ENCODE measurements around the gene CCDC9B.

The CCDC9B gene

GRCh38 chr15:40290918-40291574 is 49.7 kb downstream of the CCDC9B start:
- no peak for DNase-seq (ENCODE audit: low read depth)
- no peak for TF ChIP-seq CTCF (IDR thresholded peaks at IDR 0.05; ENCODE audit: control insufficient read depth, extremely low read depth, insufficient read depth)

GRCh38 chr15:40290545-40290917 is 50.2 kb downstream of the CCDC9B start:
- no peak for DNase-seq (ENCODE audit: low read depth)
- no peak overlapping the region for H3K4me3 ChIP-seq (ENCODE audit: low read depth, low read length)
- TF ChIP-seq CTCF (IDR thresholded peaks at IDR 0.05; ENCODE audit: control insufficient read depth, extremely low read depth, insufficient read depth) = no peak

More at GRCh38 chr15:40290918-40291574, 49.7 kb downstream of the CCDC9B start:
- H3K4me3 ChIP-seq (ENCODE audit: low read depth, low read length) = no peak overlapping the region

- 0 out of 2 replicates have a peak overlapping the region, but pooled peaks have one; percentile 5 for H3K4me3 ChIP-seq (ENCODE audit: low read depth, low read length)
- DNase-seq (ENCODE audit: low read depth) = peak; percentile 91
- peak; percentile 64 for TF ChIP-seq CTCF (IDR thresholded peaks at IDR 0.05; ENCODE audit: control insufficient read depth, extremely low read depth, insufficient read depth)
Measured at GRCh38 chr15:40289140-40289775, 51.5 kb downstream of the CCDC9B start.

GRCh38 chr15:40287968-40288367 is 52.8 kb downstream of the CCDC9B start:
- DNase-seq (ENCODE audit: low read depth) = no peak
- H3K4me3 ChIP-seq (ENCODE audit: low read depth, low read length) = peak overlapping the region; percentile 25; the same call in 1 of the 2 replicates
- TF ChIP-seq CTCF (IDR thresholded peaks at IDR 0.05; ENCODE audit: control insufficient read depth, extremely low read depth, insufficient read depth) = no peak

GRCh38 chr15:40287505-40287904 is 53.2 kb downstream of the CCDC9B start:
- H3K4me3 ChIP-seq (ENCODE audit: low read depth, low read length) = peak overlapping the region; percentile 25; the same call in 1 of the 2 replicates
- TF ChIP-seq CTCF (IDR thresholded peaks at IDR 0.05; ENCODE audit: control insufficient read depth, extremely low read depth, insufficient read depth) = no peak
- DNase-seq (ENCODE audit: low read depth) = no peak

- TF ChIP-seq CTCF (IDR thresholded peaks at IDR 0.05; ENCODE audit: control insufficient read depth, extremely low read depth, insufficient read depth) = no peak
- no peak for DNase-seq (ENCODE audit: low read depth)
- H3K4me3 ChIP-seq (ENCODE audit: low read depth, low read length) = no peak overlapping the region
Measured at GRCh38 chr15:40286794-40287193, 53.9 kb downstream of the CCDC9B start.
